HepG2 (cell line): ENCODE results near the gene FCN3. TPM values are rescaled to one million over a fixed set of nuclear protein-coding genes. Genes with fewer than 3 reads are reported as not detected.

Experiments
- IKZF1 ChIP-seq: fragments of 450-650 bp; IDR thresholded peaks from 2 replicates; pipeline ENCODE4 v1.7.1; 2016
- KAT8 ChIP-seq: IDR thresholded peaks from 2 replicates; pipeline ENCODE4 v1.6.1; 2016; ENCODE audit warnings: missing genetic modification reagents, missing compliant biosample characterization
- KMT2A ChIP-seq: sonication (generic); formaldehyde crosslinking; IDR thresholded peaks from 2 replicates; pipeline ENCODE4 v1.4.0; 2020; ENCODE audit warnings: missing genetic modification reagents
- NFIB ChIP-seq: sonication (generic); formaldehyde crosslinking; IDR thresholded peaks from 2 replicates; pipeline ENCODE4 v1.9.0; 2021; ENCODE audit warnings: missing genetic modification reagents, mild to moderate bottlenecking, borderline replicate concordance
- RORA ChIP-seq: sonication (generic); formaldehyde crosslinking; IDR thresholded peaks from 2 replicates; pipeline ENCODE4 v1.5.0; 2020; ENCODE audit warnings: mild to moderate bottlenecking, missing genetic modification reagents, moderate library complexity
- TRIM24 ChIP-seq: sonication (generic); formaldehyde crosslinking; IDR thresholded peaks from 2 replicates; pipeline ENCODE4 v1.8.0; 2022; ENCODE audit warnings: mild to moderate bottlenecking, missing genetic modification reagents
- ZBTB21 ChIP-seq: sonication (generic); formaldehyde crosslinking; IDR thresholded peaks from 2 replicates; pipeline ENCODE4 v1.4.0; 2020; ENCODE audit warnings: missing genetic modification reagents
- ZFP37 ChIP-seq: sonication (generic); formaldehyde crosslinking; IDR thresholded peaks from 2 replicates; pipeline ENCODE4 v1.4.0; 2020; ENCODE audit warnings: missing genetic modification reagents, borderline replicate concordance
- ZKSCAN5 ChIP-seq: sonication (generic); formaldehyde crosslinking; IDR thresholded peaks from 2 replicates; pipeline ENCODE4 v1.5.1; 2020; ENCODE audit warnings: mild to moderate bottlenecking, missing genetic modification reagents
- ZNF382 ChIP-seq: sonication (generic); formaldehyde crosslinking; IDR thresholded peaks from 2 replicates; pipeline ENCODE4 v1.5.0; 2020; ENCODE audit warnings: missing genetic modification reagents, mild to moderate bottlenecking, borderline replicate concordance
- ZNF749 ChIP-seq: sonication (generic); formaldehyde crosslinking; IDR thresholded peaks from 2 replicates; pipeline ENCODE4 v1.8.0; 2022; ENCODE audit warnings: mild to moderate bottlenecking, missing genetic modification reagents, moderate library complexity, borderline replicate concordance
- polyA plus RNA-seq, 8 experiments: library from polyadenylated mRNA; depleted of rRNA in 3 of 8; stranded (reverse) in 7 of 8; unstranded in 1 of 8; fragments of >200 nt; fragmentation: Illumina TruSeq in 4 of 8; extraction: Trizol in 4 of 8; gene quantifications; 2 replicates each; pipeline versions ENCODE4 v1.2.1 to v1.2.3, GENCODE V29; 2011 to 2016; ENCODE audit warnings: low read depth in 4 of 8, missing spikeins in 1 of 8, mixed read lengths in 1 of 8; ENCODE audit not compliant: insufficient read depth in 1 of 8
- total RNA-seq, 5 experiments: library from RNA; depleted of rRNA; stranded (reverse); fragments of >200 nt; fragmentation: Illumina TruSeq; extraction: Trizol; gene quantifications; 2 replicates each; pipeline ENCODE4 v1.2.3, GENCODE V29; 2016; ENCODE audit warnings: low read depth in 1 of 5
- TF ChIP-seq, protein P1 (sequence below): sonication (generic); formaldehyde crosslinking; IDR thresholded peaks from 2 replicates; pipeline ENCODE4 v1.9.0; 2021; ENCODE audit warnings: mild to moderate bottlenecking, missing genetic modification reagents
- TF ChIP-seq, protein P2 (sequence below): sonication (generic); formaldehyde crosslinking; IDR thresholded peaks from 2 replicates; pipeline ENCODE4 v1.5.0; 2020; ENCODE audit warnings: missing genetic modification reagents, mild to moderate bottlenecking, borderline replicate concordance

FCN3 gene
- total and polyA plus RNA-seq, 2 of the 13 experiments (the other 11 are each of a cell fraction or from before 2014, with no cell fraction given), result not detected

DNA sequence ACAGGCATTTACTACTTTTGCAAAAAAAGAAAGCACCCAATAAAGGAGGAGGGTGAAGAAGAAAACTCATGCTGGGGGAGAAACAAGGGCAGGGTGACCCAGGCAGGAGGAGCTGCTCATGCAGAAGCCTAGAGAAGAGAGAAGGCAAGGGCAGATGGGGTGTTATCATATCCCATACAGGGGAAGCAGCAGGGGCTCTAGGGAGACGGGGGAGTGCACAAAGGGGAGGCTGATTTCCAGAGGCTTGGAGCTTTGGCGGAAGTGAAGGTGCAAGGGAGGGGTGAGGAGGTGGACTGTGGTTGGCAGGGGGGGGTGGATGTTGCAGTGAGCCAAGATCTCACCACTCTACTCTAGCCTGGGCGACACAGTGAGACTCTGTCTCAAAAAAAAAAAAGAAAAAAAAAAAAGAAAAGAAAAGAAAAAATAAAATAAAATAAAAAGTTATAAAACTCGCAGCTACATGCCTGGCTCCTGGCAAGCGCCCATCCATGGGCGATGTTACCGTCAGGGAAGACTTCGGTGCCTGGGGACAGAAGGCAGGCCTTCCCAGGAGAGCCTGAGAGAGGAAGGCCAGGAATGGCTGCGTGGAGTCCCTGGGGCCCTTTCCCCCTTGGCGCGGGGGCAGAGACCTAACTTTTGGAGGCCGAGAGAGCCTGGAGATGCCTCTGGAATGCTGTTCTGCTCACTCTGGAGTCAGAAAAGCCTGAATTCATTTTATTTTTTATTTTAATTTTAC is 3.3 kb upstream of the FCN3 start (continued):
- TF ChIP-seq, protein P1, sequence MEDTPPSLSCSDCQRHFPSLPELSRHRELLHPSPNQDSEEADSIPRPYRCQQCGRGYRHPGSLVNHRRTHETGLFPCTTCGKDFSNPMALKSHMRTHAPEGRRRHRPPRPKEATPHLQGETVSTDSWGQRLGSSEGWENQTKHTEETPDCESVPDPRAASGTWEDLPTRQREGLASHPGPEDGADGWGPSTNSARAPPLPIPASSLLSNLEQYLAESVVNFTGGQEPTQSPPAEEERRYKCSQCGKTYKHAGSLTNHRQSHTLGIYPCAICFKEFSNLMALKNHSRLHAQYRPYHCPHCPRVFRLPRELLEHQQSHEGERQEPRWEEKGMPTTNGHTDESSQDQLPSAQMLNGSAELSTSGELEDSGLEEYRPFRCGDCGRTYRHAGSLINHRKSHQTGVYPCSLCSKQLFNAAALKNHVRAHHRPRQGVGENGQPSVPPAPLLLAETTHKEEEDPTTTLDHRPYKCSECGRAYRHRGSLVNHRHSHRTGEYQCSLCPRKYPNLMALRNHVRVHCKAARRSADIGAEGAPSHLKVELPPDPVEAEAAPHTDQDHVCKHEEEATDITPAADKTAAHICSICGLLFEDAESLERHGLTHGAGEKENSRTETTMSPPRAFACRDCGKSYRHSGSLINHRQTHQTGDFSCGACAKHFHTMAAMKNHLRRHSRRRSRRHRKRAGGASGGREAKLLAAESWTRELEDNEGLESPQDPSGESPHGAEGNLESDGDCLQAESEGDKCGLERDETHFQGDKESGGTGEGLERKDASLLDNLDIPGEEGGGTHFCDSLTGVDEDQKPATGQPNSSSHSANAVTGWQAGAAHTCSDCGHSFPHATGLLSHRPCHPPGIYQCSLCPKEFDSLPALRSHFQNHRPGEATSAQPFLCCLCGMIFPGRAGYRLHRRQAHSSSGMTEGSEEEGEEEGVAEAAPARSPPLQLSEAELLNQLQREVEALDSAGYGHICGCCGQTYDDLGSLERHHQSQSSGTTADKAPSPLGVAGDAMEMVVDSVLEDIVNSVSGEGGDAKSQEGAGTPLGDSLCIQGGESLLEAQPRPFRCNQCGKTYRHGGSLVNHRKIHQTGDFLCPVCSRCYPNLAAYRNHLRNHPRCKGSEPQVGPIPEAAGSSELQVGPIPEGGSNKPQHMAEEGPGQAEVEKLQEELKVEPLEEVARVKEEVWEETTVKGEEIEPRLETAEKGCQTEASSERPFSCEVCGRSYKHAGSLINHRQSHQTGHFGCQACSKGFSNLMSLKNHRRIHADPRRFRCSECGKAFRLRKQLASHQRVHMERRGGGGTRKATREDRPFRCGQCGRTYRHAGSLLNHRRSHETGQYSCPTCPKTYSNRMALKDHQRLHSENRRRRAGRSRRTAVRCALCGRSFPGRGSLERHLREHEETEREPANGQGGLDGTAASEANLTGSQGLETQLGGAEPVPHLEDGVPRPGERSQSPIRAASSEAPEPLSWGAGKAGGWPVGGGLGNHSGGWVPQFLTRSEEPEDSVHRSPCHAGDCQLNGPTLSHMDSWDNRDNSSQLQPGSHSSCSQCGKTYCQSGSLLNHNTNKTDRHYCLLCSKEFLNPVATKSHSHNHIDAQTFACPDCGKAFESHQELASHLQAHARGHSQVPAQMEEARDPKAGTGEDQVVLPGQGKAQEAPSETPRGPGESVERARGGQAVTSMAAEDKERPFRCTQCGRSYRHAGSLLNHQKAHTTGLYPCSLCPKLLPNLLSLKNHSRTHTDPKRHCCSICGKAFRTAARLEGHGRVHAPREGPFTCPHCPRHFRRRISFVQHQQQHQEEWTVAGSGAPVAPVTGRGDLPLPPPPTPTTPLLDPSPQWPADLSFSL (CRISPR knock-in tag), result no peak
- TF ChIP-seq TRIM24 (CRISPR knock-in tag) (no peak), KAT8 (CRISPR knock-in tag) (no peak), ZNF749 (no peak), ZBTB21 (CRISPR knock-in tag) (no peak), ZNF382 (CRISPR knock-in tag) (no peak), RORA (CRISPR knock-in tag) (no peak), KMT2A (CRISPR knock-in tag) (no peak), ZKSCAN5 (CRISPR knock-in tag) (no peak), NFIB (CRISPR knock-in tag) (no peak), ZFP37 (CRISPR knock-in tag) (no peak), IKZF1 (no peak)
- TF ChIP-seq, protein P2, sequence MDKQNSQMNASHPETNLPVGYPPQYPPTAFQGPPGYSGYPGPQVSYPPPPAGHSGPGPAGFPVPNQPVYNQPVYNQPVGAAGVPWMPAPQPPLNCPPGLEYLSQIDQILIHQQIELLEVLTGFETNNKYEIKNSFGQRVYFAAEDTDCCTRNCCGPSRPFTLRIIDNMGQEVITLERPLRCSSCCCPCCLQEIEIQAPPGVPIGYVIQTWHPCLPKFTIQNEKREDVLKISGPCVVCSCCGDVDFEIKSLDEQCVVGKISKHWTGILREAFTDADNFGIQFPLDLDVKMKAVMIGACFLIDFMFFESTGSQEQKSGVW (CRISPR knock-in tag), result no peak
